Measurements from ENCODE around the gene NFIX.
A peak's percentile ranks its signal among the peaks of the same experiment; 100 is the strongest.

NFIX gene

DNA sequence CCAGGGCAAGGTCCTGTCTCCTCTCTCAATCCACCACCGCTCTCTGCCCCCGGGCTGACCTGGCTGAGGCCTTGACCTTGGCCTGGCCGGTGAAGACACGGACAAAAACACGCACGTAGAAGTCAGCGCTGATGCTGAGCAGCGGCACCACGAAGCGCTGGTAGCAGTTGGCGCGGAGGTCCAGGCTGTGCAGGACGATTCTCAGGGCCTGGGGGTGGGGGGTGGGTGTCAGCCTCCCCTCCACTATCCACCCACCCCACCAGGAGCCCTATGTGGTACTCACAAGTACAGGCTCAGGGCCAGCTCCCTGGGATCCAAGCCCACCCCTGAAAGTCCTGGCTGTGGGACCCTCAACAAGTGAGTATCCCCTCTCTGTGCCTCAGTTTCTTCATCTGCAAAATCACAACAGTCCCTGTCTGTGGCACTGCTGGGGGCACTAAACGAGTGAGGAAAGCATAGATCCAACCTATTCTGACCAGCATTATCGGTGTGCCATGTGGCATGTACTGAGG lies 114.9 kb downstream of the NFIX start:
- TF ChIP-seq, protein P1, sequence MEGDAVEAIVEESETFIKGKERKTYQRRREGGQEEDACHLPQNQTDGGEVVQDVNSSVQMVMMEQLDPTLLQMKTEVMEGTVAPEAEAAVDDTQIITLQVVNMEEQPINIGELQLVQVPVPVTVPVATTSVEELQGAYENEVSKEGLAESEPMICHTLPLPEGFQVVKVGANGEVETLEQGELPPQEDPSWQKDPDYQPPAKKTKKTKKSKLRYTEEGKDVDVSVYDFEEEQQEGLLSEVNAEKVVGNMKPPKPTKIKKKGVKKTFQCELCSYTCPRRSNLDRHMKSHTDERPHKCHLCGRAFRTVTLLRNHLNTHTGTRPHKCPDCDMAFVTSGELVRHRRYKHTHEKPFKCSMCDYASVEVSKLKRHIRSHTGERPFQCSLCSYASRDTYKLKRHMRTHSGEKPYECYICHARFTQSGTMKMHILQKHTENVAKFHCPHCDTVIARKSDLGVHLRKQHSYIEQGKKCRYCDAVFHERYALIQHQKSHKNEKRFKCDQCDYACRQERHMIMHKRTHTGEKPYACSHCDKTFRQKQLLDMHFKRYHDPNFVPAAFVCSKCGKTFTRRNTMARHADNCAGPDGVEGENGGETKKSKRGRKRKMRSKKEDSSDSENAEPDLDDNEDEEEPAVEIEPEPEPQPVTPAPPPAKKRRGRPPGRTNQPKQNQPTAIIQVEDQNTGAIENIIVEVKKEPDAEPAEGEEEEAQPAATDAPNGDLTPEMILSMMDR (IDR thresholded peaks at IDR 0.05; ENCODE audit: insufficient read depth, low read depth, low read length, missing control alignments), result no peak

GRCh38 chr19:13112555-13112954 lies 117.3 kb downstream of the NFIX start:
- DNase-seq (ENCODE audit: low read depth), result no peak
- H3K4me3 ChIP-seq (ENCODE audit: low read length), result no peak overlapping the region
- TF ChIP-seq, protein P1 (IDR thresholded peaks at IDR 0.05; ENCODE audit: insufficient read depth, low read depth, low read length, missing control alignments), result no peak

More for the DNA sequence above, 114.9 kb downstream of the NFIX start:
- no peak for DNase-seq (ENCODE audit: low read depth)
- no peak overlapping the region for H3K4me3 ChIP-seq (ENCODE audit: low read length)

DNA sequence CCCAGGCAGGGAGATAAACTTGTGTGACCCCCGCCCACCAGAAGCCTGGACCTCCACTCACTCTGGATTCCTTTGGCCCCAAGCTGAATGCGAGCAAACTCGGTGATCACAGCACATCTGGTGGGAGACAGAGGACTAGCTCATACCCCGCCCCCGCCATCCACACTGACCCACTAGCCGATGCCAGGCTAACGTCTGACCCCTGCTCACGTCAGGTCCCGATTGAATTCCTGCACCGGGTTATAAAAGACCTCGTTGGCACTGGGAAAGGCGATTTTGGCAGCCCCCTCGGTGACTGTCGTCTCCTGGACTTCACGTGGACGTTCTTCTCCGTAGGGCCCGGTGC lies 120.6 kb downstream of the NFIX start:
- TF ChIP-seq, protein P1 (IDR thresholded peaks at IDR 0.05; ENCODE audit: insufficient read depth, low read depth, low read length, missing control alignments), result no peak
- DNase-seq (ENCODE audit: low read depth), result no peak
- H3K4me3 ChIP-seq (ENCODE audit: low read length), result peak overlapping the region; percentile 84

DNA sequence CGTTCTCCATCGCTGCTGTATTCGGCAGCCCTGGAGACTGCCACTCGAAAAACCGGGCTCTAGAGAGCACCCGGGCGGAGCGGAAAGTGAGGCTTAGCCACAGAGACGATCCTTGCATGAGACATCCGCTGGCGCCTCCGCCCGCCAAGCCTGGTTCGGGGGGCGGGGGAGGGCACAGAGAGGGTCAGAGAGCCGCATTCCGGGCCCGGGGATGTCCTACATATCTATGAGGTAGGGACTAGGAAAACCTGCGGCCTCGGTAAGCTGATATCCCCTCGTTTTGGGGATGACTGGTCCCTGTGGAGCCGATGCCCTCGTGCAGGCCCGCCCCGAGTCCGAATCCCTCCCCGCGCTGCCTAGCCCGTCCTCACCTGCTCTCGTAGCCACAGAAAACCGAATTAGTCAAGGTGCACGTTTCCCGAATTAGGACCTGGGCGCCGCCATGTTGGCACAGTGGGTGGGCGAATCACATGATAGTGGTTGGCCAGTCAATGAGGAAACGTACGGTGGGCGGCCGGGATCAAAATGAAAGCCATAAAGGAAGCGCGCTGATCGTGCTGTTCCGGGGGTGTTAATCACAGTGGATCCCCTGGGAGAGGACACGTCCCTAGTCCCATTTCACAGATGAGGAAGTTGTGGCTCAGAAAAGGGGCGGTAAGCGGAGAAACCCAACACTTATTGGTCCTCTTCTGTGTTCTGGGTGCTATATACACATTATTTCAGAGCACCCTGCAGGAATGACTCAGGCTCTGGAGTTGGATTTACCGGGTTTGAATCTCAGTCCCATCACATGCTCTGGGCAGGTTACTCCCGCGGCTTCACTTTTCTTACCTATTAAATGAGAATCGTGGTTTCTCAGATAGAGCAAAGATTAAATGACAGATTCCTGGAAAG lies 121.3 kb downstream of the NFIX start, which contains the start of gene TRMT1:
Gene TRMT1, minus strand, starts transcription at position 459 of the 894 bp plus-strand sequence. Its CDS starts 341 bp downstream, at position 118.
- peak within 1 kb of the TSS; percentile 84 for H3K4me3 ChIP-seq (ENCODE audit: low read length)
- DNase-seq (ENCODE audit: low read depth), result peak; percentile 97
- TF ChIP-seq, protein P1 (IDR thresholded peaks at IDR 0.05; ENCODE audit: insufficient read depth, low read depth, low read length, missing control alignments), result no peak

DNA sequence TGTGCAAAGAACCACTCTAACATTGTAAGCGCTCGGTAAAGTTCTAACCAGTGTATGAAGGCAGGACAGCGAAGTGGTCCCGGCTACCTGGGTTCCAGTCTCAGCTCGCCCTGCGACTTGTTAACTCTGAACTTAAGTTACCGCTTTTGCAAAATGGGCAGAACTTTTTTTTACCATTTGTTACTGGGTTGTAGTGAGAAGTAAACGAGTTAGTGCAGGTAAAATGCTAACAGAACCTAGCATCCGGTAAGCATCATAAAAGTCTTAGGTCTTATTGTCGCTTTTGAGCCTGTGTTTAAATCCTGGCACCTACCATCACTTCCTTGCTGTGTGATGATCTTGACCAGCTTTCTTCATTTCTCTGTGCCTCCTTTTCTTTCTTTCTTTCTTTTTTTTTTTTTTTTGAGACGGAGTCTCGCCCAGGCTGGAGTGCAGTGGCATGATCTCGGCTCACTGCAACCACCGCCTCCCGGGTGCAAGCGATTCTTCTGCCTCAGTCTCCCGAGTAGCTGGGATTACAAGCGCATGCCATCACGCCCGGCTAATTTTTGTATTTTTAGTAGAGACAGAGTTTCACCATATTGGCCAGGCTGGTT lies 122.0 kb downstream of the NFIX start:
- TF ChIP-seq, protein P1 (IDR thresholded peaks at IDR 0.05; ENCODE audit: insufficient read depth, low read depth, low read length, missing control alignments), result no peak
- peak; percentile 36 for DNase-seq (ENCODE audit: low read depth)
- peak overlapping the region; percentile 84 for H3K4me3 ChIP-seq (ENCODE audit: low read length)

- TF ChIP-seq, protein P1 (IDR thresholded peaks at IDR 0.05; ENCODE audit: insufficient read depth, low read depth, low read length, missing control alignments), result no peak
- H3K4me3 ChIP-seq (ENCODE audit: low read length), result peak within 1 kb of the TSS; percentile 84
- DNase-seq (ENCODE audit: low read depth), result peak; percentile 91
Observed at GRCh38 chr19:13117772-13118423, 122.6 kb downstream of the NFIX start, which contains the start of gene NACC1. TSS of gene NACC1 (plus strand) at chr19:13118264. CDS start at chr19:13135208, 16,944 bp downstream.
